Bronchial epithelial cell (primary cell): ENCODE data around the gene TUBB2B. TPM values are rescaled to one million over a fixed set of nuclear protein-coding genes. Genes with fewer than 3 reads are reported as not detected.
A peak's percentile ranks its signal among the peaks of the same experiment; 100 is the strongest.

ENCODE experiments used
- DNase-seq: peaks from one replicate; pipeline ENCODE4 v3.0.0-alpha.2; 2010; ENCODE audit warnings: low read depth
- FAIRE-seq: peaks from 2 replicates; lab custom pipeline; 2011; peaks lifted over from hg19 to GRCh38; lab: Jason Lieb, UNC
- H3K27me3 ChIP-seq: 2 replicates; pipeline ENCODE4 v1.5.1; 2011; ENCODE audit warnings: low read length; ENCODE audit not compliant: control insufficient read depth, insufficient read depth
- H3K36me3 ChIP-seq: 2 replicates; pipeline ENCODE4 v1.5.1; 2011; ENCODE audit warnings: low read length; ENCODE audit not compliant: control insufficient read depth, insufficient read depth
- H3K4me3 ChIP-seq: 2 replicates; pipeline ENCODE4 v1.5.1; 2011; ENCODE audit warnings: mild to moderate bottlenecking, low read depth, low read length, control low read depth
- total RNA-seq: library from RNA; depleted of rRNA; stranded (reverse); fragments of >200 nt; gene quantifications from 2 replicates; pipeline ENCODE4 v1.2.1, GENCODE V29; 2014
- TF ChIP-seq, protein P1 (sequence below): IDR thresholded peaks from 2 replicates; pipeline ENCODE4 v1.5.1; 2011; ENCODE audit warnings: mild to moderate bottlenecking, moderate library complexity, low read length, control low read depth, inconsistent platforms; ENCODE audit not compliant: insufficient read depth, severe bottlenecking

Gene TUBB2B
- total RNA-seq, 1 donor from 2014 or later, result under 0.01 TPM

DNA sequence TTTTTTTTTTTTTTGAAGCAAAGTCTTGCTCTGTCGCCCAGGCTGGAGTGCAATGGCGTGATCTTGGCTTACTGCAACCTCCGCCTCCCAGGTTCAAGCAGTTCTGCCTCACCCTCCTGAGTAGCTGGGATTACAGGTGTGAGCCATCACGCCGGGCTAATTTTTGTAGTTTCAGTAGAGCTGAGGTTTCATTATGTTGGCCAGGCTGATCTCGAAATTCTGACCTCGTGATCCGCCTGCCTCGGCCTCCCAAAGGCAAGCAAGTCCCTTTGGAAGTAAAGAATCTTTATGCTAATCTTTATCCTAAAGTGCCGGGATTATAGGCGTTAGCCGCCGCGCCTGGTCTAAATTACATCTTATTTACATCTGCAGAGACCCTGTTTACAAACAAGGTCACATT is 32.8 kb upstream of the TUBB2B start:
- no peak for FAIRE-seq

DNA sequence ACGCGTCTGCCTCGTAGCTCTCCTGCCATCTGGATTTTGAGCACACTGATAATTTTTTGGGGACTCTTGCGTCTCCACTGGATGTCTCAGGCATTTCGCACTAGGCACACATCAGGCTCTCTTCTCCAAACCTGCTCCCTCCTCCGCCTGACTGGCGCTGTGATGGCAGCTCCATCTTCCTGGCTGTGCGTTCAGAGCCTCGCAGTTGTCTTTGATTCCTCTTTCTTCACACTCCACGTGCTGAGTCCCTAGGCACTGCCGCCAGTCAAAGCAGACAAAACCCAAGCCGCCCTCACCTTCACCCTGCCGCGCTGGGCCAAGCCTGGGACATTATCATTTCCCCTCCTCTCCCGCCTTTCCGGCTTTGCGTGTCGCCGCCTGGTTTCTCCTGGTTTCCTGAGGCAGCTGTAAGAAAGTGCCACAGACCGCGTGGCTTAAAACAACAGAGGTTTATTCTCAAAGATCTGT is 32.1 kb upstream of the TUBB2B start:
- Histone ChIP-seq H3K4me3 (peak overlapping the region; percentile 89), H3K27me3 (no peaks in the 10 kb centered on the region), H3K36me3 (peaks cover 16% of the 10 kb centered on the region)
- TF ChIP-seq, protein P1, sequence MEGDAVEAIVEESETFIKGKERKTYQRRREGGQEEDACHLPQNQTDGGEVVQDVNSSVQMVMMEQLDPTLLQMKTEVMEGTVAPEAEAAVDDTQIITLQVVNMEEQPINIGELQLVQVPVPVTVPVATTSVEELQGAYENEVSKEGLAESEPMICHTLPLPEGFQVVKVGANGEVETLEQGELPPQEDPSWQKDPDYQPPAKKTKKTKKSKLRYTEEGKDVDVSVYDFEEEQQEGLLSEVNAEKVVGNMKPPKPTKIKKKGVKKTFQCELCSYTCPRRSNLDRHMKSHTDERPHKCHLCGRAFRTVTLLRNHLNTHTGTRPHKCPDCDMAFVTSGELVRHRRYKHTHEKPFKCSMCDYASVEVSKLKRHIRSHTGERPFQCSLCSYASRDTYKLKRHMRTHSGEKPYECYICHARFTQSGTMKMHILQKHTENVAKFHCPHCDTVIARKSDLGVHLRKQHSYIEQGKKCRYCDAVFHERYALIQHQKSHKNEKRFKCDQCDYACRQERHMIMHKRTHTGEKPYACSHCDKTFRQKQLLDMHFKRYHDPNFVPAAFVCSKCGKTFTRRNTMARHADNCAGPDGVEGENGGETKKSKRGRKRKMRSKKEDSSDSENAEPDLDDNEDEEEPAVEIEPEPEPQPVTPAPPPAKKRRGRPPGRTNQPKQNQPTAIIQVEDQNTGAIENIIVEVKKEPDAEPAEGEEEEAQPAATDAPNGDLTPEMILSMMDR, result no peak
- FAIRE-seq, result no peak
- DNase-seq, result peak; percentile 25

More for the DNA sequence above, 32.8 kb upstream of the TUBB2B start:
- Histone ChIP-seq H3K27me3 (no peaks in the 10 kb centered on the region), H3K36me3 (peaks cover 17% of the 10 kb centered on the region), H3K4me3 (no peak overlapping the region)
- TF ChIP-seq, protein P1, result no peak
- no peak for DNase-seq

DNA sequence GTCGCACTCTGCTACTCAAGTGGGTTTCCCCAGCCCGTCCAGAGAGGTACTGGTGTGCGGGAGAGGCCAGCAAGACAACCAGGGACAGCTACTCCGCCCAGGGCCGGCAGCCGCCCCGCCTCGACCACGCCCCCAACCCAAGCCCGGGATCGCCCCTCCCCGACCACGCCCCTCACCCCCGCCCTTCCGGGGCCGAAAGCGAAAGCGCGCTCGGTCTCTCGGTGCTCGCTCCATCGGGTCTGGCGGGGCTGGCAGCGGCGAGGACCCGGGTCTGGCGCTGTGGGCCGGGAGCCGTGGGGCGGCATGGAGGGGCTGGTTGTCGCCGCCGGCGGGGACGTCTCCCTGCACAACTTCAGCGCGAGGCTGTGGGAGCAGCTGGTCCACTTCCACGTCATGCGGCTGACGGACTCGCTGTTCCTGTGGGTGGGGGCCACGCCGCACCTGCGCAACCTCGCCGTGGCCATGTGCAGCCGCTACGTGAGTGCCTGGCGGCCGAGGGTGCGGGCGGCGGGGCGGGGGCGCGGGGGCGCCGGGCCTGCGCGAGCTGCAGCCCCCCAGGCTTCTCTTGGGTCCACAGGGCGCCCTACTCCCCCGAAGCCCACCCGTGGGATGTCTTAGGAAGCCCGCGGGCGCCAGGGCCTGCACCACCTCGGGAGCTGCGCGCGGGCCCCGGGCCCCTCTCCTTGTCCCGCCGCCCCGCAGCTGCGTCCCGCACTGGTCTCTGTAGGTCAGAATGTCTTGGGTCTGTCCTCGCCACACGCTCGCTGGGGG is 31.5 kb upstream of the TUBB2B start, which contains the start of gene PSMG4:
TSS of gene PSMG4 (plus strand) at position 228 of the 771 bp plus-strand sequence. CDS start at position 304, 76 bp downstream.
- Histone ChIP-seq H3K27me3 (no peaks in the 10 kb centered on the region), H3K36me3 (peaks cover 10% of the 10 kb centered on the region), H3K4me3 (peak within 1 kb of the TSS; percentile 89)
- DNase-seq (peak; percentile 55), FAIRE-seq (no peak)
- TF ChIP-seq, protein P1, result no peak

DNA sequence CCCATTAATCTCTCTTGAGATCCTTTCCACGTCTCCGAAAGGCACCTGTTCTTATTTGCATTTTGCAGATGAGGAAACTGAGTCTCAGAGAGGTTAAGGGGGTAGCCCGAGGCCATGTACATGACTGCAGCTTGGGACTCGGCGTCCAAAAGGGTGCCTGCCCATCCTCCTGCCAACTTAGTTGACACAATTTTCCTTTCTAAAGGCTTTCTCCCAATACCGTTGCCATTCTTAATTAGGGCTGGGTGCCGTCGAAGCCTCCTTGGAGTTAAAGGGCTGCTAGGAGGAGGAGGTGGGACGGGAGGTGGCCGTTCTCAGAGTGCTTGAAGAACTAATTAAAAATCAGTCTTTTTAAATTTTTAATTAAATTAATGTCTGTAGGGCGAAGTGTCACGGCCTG is 30.7 kb upstream of the TUBB2B start:
- TF ChIP-seq, protein P1, result no peak
- FAIRE-seq (no peak), DNase-seq (no peak)
- Histone ChIP-seq H3K27me3 (no peaks in the 10 kb centered on the region), H3K4me3 (peak overlapping the region; percentile 89), H3K36me3 (peaks cover 4% of the 10 kb centered on the region)

DNA sequence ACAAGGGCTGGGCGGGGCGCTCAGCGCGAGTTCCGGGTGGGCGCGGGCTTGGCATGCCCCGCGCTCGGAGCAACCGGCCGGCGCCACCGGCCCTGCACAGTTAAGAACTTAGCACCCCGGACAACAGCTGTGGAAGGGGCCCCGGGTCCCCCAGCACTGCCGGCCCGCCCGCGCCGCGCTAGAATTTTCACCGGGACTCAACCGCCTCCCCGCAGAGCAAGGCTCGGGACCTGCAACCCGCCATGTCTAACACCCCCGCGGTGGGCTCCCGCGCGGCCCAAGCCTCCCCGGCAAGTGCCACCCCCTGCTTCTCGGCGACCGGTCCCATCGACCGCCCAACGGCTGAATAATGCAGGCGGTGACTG is 26.1 kb upstream of the TUBB2B start:
- no peak for DNase-seq
- Histone ChIP-seq H3K36me3 (no peaks in the 10 kb centered on the region), H3K4me3 (no peak overlapping the region), H3K27me3 (no peaks in the 10 kb centered on the region)
- FAIRE-seq, result no peak
- TF ChIP-seq, protein P1, result no peak
